GM19328 (cell line): Measurements from ENCODE around the gene C11orf52.
"Not testable (repeated sequence)": the region's sequence is repeated elsewhere in the genome, so short reads cannot be mapped to it uniquely, and the experiment has no call there.

Experiments used
- ATAC-seq: cut with Tn5 transposase; IDR thresholded peaks from one replicate; pipeline ENCODE4 v1.9.1; 2021; ENCODE audit warnings: mild to moderate bottlenecking, moderate library complexity; ENCODE audit not compliant: unreplicated experiment

C11orf52 gene

GRCh38 chr11:111912535-111912934, 6.2 kb upstream of the C11orf52 start, which contains the start of gene HSPB2:
HSPB2 (plus strand) TSS chr11:111912734; CDS start chr11:111912830, 96 bp downstream.
- ATAC-seq = no peak

GRCh38 chr11:111913031-111913861, 5.5 kb upstream of the C11orf52 start:
- ATAC-seq = no peak

- ATAC-seq = no peak
Measured at GRCh38 chr11:111913997-111914396, 4.7 kb upstream of the C11orf52 start.

GRCh38 chr11:111916768-111917167, 1.9 kb upstream of the C11orf52 start:
- no peak for ATAC-seq

- no peak for ATAC-seq
Measured at GRCh38 chr11:111917312-111917711, 1.4 kb upstream of the C11orf52 start.

- no peak for ATAC-seq
Measured at GRCh38 chr11:111917788-111918187, 925 bp upstream of the C11orf52 start.

- no peak for ATAC-seq
Measured at GRCh38 chr11:111920908-111921307, 2.2 kb downstream of the C11orf52 start.

GRCh38 chr11:111921541-111922230, 3.0 kb downstream of the C11orf52 start:
- no peak for ATAC-seq

- ATAC-seq = no peak
Measured at GRCh38 chr11:111922803-111923202, 4.1 kb downstream of the C11orf52 start.

GRCh38 chr11:111923351-111923788, 4.7 kb downstream of the C11orf52 start:
- ATAC-seq = no peak

GRCh38 chr11:111923951-111924350, 5.2 kb downstream of the C11orf52 start:
- no peak for ATAC-seq

- no peak for ATAC-seq
Measured at GRCh38 chr11:111925953-111926352, 7.2 kb downstream of the C11orf52 start.

- ATAC-seq = peak; percentile 92
Measured at GRCh38 chr11:111926505-111927391, 8.0 kb downstream of the C11orf52 start.

- ATAC-seq = no peak
Measured at GRCh38 chr11:111930472-111930871, 11.8 kb downstream of the C11orf52 start.

GRCh38 chr11:111932611-111932950, 13.9 kb downstream of the C11orf52 start:
- no peak for ATAC-seq

- not testable (repeated sequence) for ATAC-seq
Measured at GRCh38 chr11:111933176-111933575, 14.5 kb downstream of the C11orf52 start.

- no peak for ATAC-seq
Measured at GRCh38 chr11:111933872-111934271, 15.2 kb downstream of the C11orf52 start.

- no peak for ATAC-seq
Measured at GRCh38 chr11:111934306-111934705, 15.6 kb downstream of the C11orf52 start.

- no peak for ATAC-seq
Measured at GRCh38 chr11:111935317-111936039, 16.8 kb downstream of the C11orf52 start.

GRCh38 chr11:111936040-111936540, 17.4 kb downstream of the C11orf52 start:
- no peak for ATAC-seq
